Heart left ventricle (tissue), 16 donors: ENCODE results near the gene LTBP2. TPM values are rescaled to one million over a fixed set of nuclear protein-coding genes. Genes with fewer than 3 reads are reported as not detected.

Experiments
- ATAC-seq, 4 donors: fragments of 200-7000 bp; cut with Tn5 transposase; one replicate each; pipeline ENCODE4 v1.9.1; 2020 to 2022; ENCODE audit warnings: moderate library complexity in 4 of 4, mild to moderate bottlenecking in 3 of 4, moderate number of reproducible peaks in 1 of 4
- DNase-seq, 5 donors: peaks; one replicate each; pipeline ENCODE4 v3.0.0-alpha.2; 2020
- H3K27ac ChIP-seq, 12 donors: fragments of 200-600 bp; sonication (generic) in 4 of 12; one replicate each; pipeline versions ENCODE4 v1.5.0 to v1.8.0; 2016 to 2022; ENCODE audit warnings: mild to moderate bottlenecking in 2 of 12
- H3K27me3 ChIP-seq, 9 donors: fragments of 200-600 bp; sonication (generic) in 2 of 9; one replicate each; pipeline versions ENCODE4 v1.5.1 to v1.8.0; 2016 to 2022; ENCODE audit warnings: mild to moderate bottlenecking in 3 of 9
- H3K36me3 ChIP-seq, 9 donors: fragments of 200-600 bp; sonication (generic) in 2 of 9; one replicate each; pipeline versions ENCODE4 v1.5.0 to v1.8.0; 2018 to 2022; ENCODE audit warnings: mild to moderate bottlenecking in 2 of 9
- H3K4me1 ChIP-seq, 12 donors: fragments of 200-600 bp; sonication (generic) in 4 of 12; one replicate each; pipeline versions ENCODE4 v1.5.0 to v1.8.0; 2016 to 2022; ENCODE audit warnings: mild to moderate bottlenecking in 3 of 12
- H3K4me3 ChIP-seq, 12 donors: fragments of 200-600 bp; sonication (generic) in 4 of 12; one replicate each; pipeline versions ENCODE4 v1.5.0 to v1.8.0; 2017 to 2022; ENCODE audit warnings: mild to moderate bottlenecking in 9 of 12, moderate library complexity in 4 of 12
- H3K9me3 ChIP-seq, 12 donors: fragments of 200-600 bp; sonication (generic) in 4 of 12; one replicate each; pipeline versions ENCODE4 v1.5.0 to v1.8.0; 2016 to 2022; ENCODE audit warnings: mild to moderate bottlenecking in 1 of 12
- POLR2A ChIP-seq, 2 donors: fragments of 450-650 bp; IDR thresholded peaks; one replicate each; pipeline ENCODE4 v1.6.1; 2017; ENCODE audit warnings: antibody characterized with exemption in 2 of 2, mild to moderate bottlenecking in 2 of 2, moderate library complexity in 2 of 2
- WGBS, 4 donors: extraction: QIAGEN DNeasy Blood & Tissue Kit in 2 of 4; methylation state at CpG; one replicate each; pipeline versions ENCODE4 v1.1.5 to v1.1.7; 2013 to 2018; 5-methylcytosine and 5-hydroxymethylcytosine counted together
- intact Hi-C, 10 donors: fragments of 100-400 bp; cut with DNase I; formaldehyde crosslinking; loops; one replicate each; pipeline versions ENCODE4 v1.11.1 to v1.14.2; 2022
- polyA plus RNA-seq, 2 donors: library from polyadenylated mRNA; stranded (reverse); fragments of 200-250 nt; gene quantifications; one replicate each; pipeline ENCODE4 v1.2.3, GENCODE V29; 2013
- total RNA-seq, 9 donors: library from RNA; depleted of rRNA in 2 of 9; stranded (reverse); fragments of >200 nt in 2 of 9; fragmentation: NEBNext Ultra II Directional in 3 of 9; extraction: Animal tissue kit (Norgen Biotek cat#: 25700) in 3 of 9; gene quantifications; one replicate each; pipeline versions ENCODE4 v1.1.0 to v1.2.4, GENCODE V29; 2016 to 2023
- TF ChIP-seq, protein P1 (sequence below), 12 donors: fragments of 200-600 bp; sonication (generic) in 4 of 12; IDR thresholded peaks; one replicate each; pipeline versions ENCODE4 v1.5.0 to v1.8.0; 2018 to 2022; ENCODE audit warnings: antibody characterized with exemption in 12 of 12, mild to moderate bottlenecking in 5 of 12
- donor health status: ischemic (EF 13 %, LVEDD 7.1; RV severe dilation, severe dysfunction).
- donor health status: healthy with polysubstance abuse.
- donor health status: DM: no; HTN: yes; CAD: no.
- donor health status: DM: no; HTN: no; CAD: no.
- donor health status: ischemic (EF 25% LVEDD 6.9; RV normal size, moderate dysfunction).
- donor health status: ischemic (EF 25% LVEDD 5.7; RV mildly dilated, moderate dysfunction).
- donor health status: healthy.
- donor health status: DM: yes; HTN: yes; CAD: no.
- donor health status: ischemic (EF 35%, LVEDD 5.7; RV mildly dilated, moderate dysfunction).
- donor health status: nonischemic (EF 11% LVEDD 7.7; RV severe dilation, severe dysfunction).
- donor health status: DM: yes; HTN: yes; CAD: no.
- donor health status: PGD.
- donor health status: ischemic (EF 29% LVEDD 5.4; RV normal size, mild dysfunction).
- donor health status: nonischemic (EF 23%, LVEDD 6.1; RV moderate dilation, normal function).

The LTBP2 gene
- total and polyA plus RNA-seq, 11 donors: 4.0 to 69.1 (median 29.5) TPM

DNA sequence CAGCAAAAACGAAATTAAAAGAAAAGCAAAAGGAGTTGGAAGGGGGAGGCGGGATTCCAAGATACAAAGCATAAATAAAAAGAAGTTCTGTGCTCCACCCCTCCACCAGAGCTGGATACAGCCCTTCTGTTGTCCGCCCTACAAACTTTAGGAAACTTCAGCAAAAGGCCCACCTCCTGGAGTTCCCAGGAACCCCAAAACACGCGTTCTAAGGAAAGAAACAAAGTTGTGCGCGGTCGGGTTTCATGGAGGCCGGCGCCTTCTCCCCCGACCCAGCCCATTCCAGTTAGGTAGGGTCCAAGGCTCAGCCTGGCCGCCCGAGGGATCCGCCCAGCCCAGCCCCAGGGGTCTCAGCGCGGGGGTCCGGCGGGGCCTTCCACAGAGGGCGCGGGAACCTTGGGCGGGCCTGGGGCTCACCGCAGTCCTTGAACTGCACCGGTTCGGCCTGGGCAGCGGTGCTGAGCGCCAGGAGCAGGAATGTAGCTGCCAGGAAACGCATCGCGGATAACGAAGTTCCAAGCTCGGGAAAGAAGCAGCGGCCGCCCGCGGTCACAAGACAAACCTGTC is 119.2 kb downstream of the LTBP2 start, which contains the start of gene NPC2:
TSS of gene NPC2 (minus strand) at position 530 of the 567 bp plus-strand sequence. CDS start at position 499, 31 bp downstream.
- Histone ChIP-seq H3K4me3 (peak within 1 kb of the TSS; percentile 74 to 97 (median 88)), H3K4me1 (peaks cover 0 to 70% (median 40%) of the 10 kb centered on the region in 12 donors), H3K9me3 (no peaks in the 10 kb centered on the region), H3K27me3 (no peaks in the 10 kb centered on the region), H3K36me3 (peaks cover 0 to 23% (median 16%) of the 10 kb centered on the region in 9 donors), H3K27ac (peak within 1 kb of the TSS; percentile 82 to 98 (median 92))
- intact Hi-C loops: loop anchor here in 5 of 10 donors (2.0 to 10.0 kb wide), 4 partner anchors 102 to 131 kb away; partner anchors contain the start of gene LTBP2 (in 1 of the 5)
- ATAC-seq (peak in 1 of 4 donors; percentile 38), DNase-seq (no peak)
- whole genome bisulfite sequencing, 4 donors: 0 to 1% (median 0%) methylated on average over 29 to 35 of the region's 35 CpGs
- TF ChIP-seq POLR2A (IDR thresholded peaks at IDR 0.05): peak in 1 of 2 donors; percentile 64
- TF ChIP-seq, protein P1, sequence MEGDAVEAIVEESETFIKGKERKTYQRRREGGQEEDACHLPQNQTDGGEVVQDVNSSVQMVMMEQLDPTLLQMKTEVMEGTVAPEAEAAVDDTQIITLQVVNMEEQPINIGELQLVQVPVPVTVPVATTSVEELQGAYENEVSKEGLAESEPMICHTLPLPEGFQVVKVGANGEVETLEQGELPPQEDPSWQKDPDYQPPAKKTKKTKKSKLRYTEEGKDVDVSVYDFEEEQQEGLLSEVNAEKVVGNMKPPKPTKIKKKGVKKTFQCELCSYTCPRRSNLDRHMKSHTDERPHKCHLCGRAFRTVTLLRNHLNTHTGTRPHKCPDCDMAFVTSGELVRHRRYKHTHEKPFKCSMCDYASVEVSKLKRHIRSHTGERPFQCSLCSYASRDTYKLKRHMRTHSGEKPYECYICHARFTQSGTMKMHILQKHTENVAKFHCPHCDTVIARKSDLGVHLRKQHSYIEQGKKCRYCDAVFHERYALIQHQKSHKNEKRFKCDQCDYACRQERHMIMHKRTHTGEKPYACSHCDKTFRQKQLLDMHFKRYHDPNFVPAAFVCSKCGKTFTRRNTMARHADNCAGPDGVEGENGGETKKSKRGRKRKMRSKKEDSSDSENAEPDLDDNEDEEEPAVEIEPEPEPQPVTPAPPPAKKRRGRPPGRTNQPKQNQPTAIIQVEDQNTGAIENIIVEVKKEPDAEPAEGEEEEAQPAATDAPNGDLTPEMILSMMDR (IDR thresholded peaks at IDR 0.05): no peak

DNA sequence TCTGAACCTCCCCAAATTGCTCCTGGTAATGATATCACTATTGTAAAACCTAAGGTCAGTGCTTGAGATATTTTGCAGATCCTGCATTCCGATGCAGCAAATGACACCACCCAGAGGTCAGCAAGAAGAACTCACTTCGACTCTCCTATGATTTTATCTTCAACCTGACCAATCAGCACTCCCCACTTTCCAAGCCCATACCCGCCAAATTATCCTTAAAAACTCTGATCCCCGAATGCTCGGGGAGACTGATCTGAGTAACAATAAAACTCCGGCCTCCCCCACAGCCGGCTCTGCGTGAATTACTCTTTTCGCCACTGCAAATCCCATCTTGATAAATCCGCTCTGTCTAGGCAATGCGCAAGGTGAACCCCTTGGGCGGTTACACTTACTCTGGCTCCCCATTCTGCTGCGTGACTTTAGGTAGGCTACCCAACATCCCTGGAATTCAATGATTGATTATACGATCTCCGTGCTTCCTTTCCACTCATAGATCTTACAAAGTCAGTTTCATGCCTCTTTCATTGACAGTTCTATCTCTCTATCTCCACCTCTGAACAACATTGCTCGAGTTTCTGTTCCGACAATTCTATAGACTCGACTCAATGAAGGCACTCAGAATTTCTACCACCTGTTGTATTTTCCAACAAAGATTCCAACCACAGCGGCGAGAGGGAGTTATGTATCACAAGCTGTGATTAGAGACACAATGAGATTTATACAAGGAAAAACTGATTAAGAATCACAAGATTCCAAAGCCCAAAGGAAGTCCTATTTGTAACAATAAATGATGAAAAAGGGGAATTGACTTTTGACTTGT is 119.9 kb downstream of the LTBP2 start:
- Histone ChIP-seq H3K9me3 (no peaks in the 10 kb centered on the region), H3K27me3 (no peaks in the 10 kb centered on the region), H3K4me1 (peaks cover 0 to 70% (median 40%) of the 10 kb centered on the region in 12 donors), H3K36me3 (peaks cover 0 to 24% (median 14%) of the 10 kb centered on the region in 9 donors), H3K4me3 (peak overlapping the region; percentile 74 to 97 (median 86)), H3K27ac (peak overlapping the region in 11 of 12 donors; percentile 78 to 98 (median 89))
- 4 to 6% (median 4%) methylated on average over 20 of the region's 20 CpGs for WGBS, 4 donors
- intact Hi-C loops: loop anchor here in 5 of 10 donors (2.0 to 10.0 kb wide), 4 partner anchors 103 to 130 kb away; partner anchors contain the start of gene LTBP2 (in 1 of the 5)
- ATAC-seq (no peak), DNase-seq (no peak)
- TF ChIP-seq POLR2A (IDR thresholded peaks at IDR 0.05): no peak
- TF ChIP-seq, protein P1 (IDR thresholded peaks at IDR 0.05): peak in 6 of 12 donors; percentile 12 to 36 (median 24)

GRCh38 chr14:74490486-74490885 is 121.6 kb downstream of the LTBP2 start:
- 90 to 98% (median 95%) methylated on average over 1 of the region's 1 CpG for WGBS, 4 donors
- H3K4me1 ChIP-seq: peaks cover 0 to 77% (median 43%) of the 10 kb centered on the region in 12 donors
- no peaks in the 10 kb centered on the region for H3K27me3 ChIP-seq
- ATAC-seq (no peak), DNase-seq (no peak)
- no peak for TF ChIP-seq POLR2A (IDR thresholded peaks at IDR 0.05)
- TF ChIP-seq, protein P1 (IDR thresholded peaks at IDR 0.05): no peak
- no peaks in the 10 kb centered on the region for H3K9me3 ChIP-seq
- intact Hi-C loops: loop anchor here in 4 of 10 donors (5.0 to 10.0 kb wide), 3 partner anchors 104 to 128 kb away; partner anchors contain the start of gene LTBP2 (in 1 of the 4)
- H3K27ac ChIP-seq: no peak overlapping the region
- H3K4me3 ChIP-seq: no peak overlapping the region
- H3K36me3 ChIP-seq: peaks cover 0 to 20% (median 9%) of the 10 kb centered on the region in 9 donors
